Raji (cell line): ENCODE measurements around the gene BAHCC1.

Source experiments
- POLR2A ChIP-seq: IDR thresholded peaks from 2 replicates; pipeline ENCODE4 v1.6.1; 2011; ENCODE audit warnings: low read depth, low read length, control low read depth; ENCODE audit not compliant: insufficient read depth

BAHCC1 gene

GRCh38 chr17:81409190-81409935 is 14.1 kb downstream of the BAHCC1 start:
- TF ChIP-seq POLR2A, result no peak

GRCh38 chr17:81410852-81411251 is 15.6 kb downstream of the BAHCC1 start:
- no peak for TF ChIP-seq POLR2A

GRCh38 chr17:81411305-81411704 is 16.0 kb downstream of the BAHCC1 start:
- TF ChIP-seq POLR2A, result no peak

GRCh38 chr17:81412490-81413093 is 17.3 kb downstream of the BAHCC1 start:
- TF ChIP-seq POLR2A, result no peak

- no peak for TF ChIP-seq POLR2A
Observed at GRCh38 chr17:81413497-81414135, 18.4 kb downstream of the BAHCC1 start.

- no peak for TF ChIP-seq POLR2A
Observed at GRCh38 chr17:81414756-81415516, 19.7 kb downstream of the BAHCC1 start.

GRCh38 chr17:81415681-81416080 is 20.4 kb downstream of the BAHCC1 start:
- no peak for TF ChIP-seq POLR2A

GRCh38 chr17:81416612-81417011 is 21.4 kb downstream of the BAHCC1 start:
- TF ChIP-seq POLR2A, result no peak

GRCh38 chr17:81417049-81417878 is 22.0 kb downstream of the BAHCC1 start:
- no peak for TF ChIP-seq POLR2A

- TF ChIP-seq POLR2A, result no peak
Observed at GRCh38 chr17:81417879-81418709, 22.8 kb downstream of the BAHCC1 start.

GRCh38 chr17:81418710-81419318 is 23.6 kb downstream of the BAHCC1 start:
- TF ChIP-seq POLR2A, result no peak

- no peak for TF ChIP-seq POLR2A
Observed at GRCh38 chr17:81419319-81419885, 24.1 kb downstream of the BAHCC1 start.
